Suprapubic skin (tissue), 4 donors: ENCODE results near the gene VIT. TPM values are rescaled to one million over a fixed set of nuclear protein-coding genes. Genes with fewer than 3 reads are reported as not detected.

Experiments
- DNase-seq, 2 donors: peaks; one replicate each; pipeline ENCODE4 v3.0.0-alpha.2; 2019; ENCODE audit warnings: low spot score in 2 of 2
- H3K27ac ChIP-seq: fragments of 200-600 bp; sonication (generic); one replicate; pipeline ENCODE4 v1.5.1; 2019
- H3K27me3 ChIP-seq: fragments of 200-600 bp; sonication (generic); one replicate; pipeline ENCODE4 v1.5.1; 2019
- H3K36me3 ChIP-seq: fragments of 200-600 bp; sonication (generic); one replicate; pipeline ENCODE4 v1.5.1; 2019
- H3K4me1 ChIP-seq: fragments of 200-600 bp; sonication (generic); one replicate; pipeline ENCODE4 v1.5.1; 2019
- H3K4me3 ChIP-seq: fragments of 200-600 bp; sonication (generic); one replicate; pipeline ENCODE4 v1.5.1; 2019; ENCODE audit warnings: mild to moderate bottlenecking
- H3K9me3 ChIP-seq: fragments of 200-600 bp; sonication (generic); one replicate; pipeline ENCODE4 v1.5.1; 2019
- EP300 ChIP-seq: sonication (generic); formaldehyde crosslinking; IDR thresholded peaks from one replicate; pipeline ENCODE4 v1.6.1; 2017; ENCODE audit warnings: antibody characterized with exemption
- POLR2A ChIP-seq, 2 donors: fragments of 450-650 bp; IDR thresholded peaks; one replicate each; pipeline ENCODE4 v1.6.1; 2017; ENCODE audit warnings: antibody characterized with exemption in 2 of 2, mild to moderate bottlenecking in 2 of 2, moderate library complexity in 2 of 2
- POLR2AphosphoS5 ChIP-seq, 3 donors: sonication (generic); formaldehyde crosslinking; IDR thresholded peaks; one replicate each; pipeline ENCODE4 v1.6.1; 2017; ENCODE audit warnings: antibody characterized with exemption in 3 of 3
- WGBS: methylation state at CpG from one replicate; pipeline ENCODE4 v1.1.5; 2018; 5-methylcytosine and 5-hydroxymethylcytosine counted together
- total RNA-seq, 4 donors: library from RNA; depleted of rRNA; stranded (reverse); fragments of >200 nt; gene quantifications; one replicate each; pipeline ENCODE4 v1.1.0, GENCODE V29; 2016
- TF ChIP-seq, protein P1 (sequence below), 2 donors: fragments of 200-600 bp in 1 of 2; fragments of 450-650 bp in 1 of 2; sonication (generic) in 1 of 2; IDR thresholded peaks; one replicate each; pipeline ENCODE4 v1.5.1; 2016 to 2019; ENCODE audit warnings: antibody characterized with exemption in 2 of 2, mild to moderate bottlenecking in 1 of 2, moderate library complexity in 1 of 2

Gene VIT
- total RNA-seq, 4 donors from 2014 or later: 5.6 to 9.8 (median 9.1) TPM

DNA sequence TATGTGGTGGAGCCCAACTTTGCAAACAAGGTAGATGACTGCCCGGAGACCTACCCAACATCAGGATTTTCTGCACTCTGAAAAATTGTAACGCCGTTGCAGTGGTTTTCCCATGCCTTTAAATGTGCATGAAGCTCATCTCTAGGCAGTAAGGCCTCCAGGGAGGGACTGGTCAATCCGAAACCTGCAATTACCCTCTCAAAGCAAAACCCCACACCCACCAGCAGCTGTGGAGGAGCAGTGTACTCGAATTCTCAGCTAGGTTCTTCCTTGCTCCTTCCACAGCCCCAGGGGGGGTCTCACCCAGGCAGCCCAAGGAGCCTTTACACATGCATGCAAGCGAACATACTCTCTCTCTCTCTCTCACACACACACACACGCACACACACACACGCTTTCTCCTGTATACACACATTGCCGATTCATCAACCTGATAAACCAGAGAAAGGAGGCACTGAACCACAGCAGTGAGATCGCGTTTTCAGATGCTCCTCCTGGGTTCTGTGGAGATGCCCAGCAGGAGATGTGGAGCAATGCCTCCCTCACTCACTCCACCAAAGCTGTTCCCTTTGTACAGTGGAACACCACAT, 109.2 kb downstream of the VIT start:
- Histone ChIP-seq H3K4me3 (no peak overlapping the region), H3K9me3 (no peaks in the 10 kb centered on the region), H3K4me1 (no peaks in the 10 kb centered on the region), H3K27me3 (no peaks in the 10 kb centered on the region), H3K27ac (no peak overlapping the region), H3K36me3 (no peaks in the 10 kb centered on the region)
- TF ChIP-seq POLR2AphosphoS5 (IDR thresholded peaks at IDR 0.05): no peak
- no peak for TF ChIP-seq POLR2A (IDR thresholded peaks at IDR 0.05)
- no peak for TF ChIP-seq EP300
- TF ChIP-seq, protein P1, sequence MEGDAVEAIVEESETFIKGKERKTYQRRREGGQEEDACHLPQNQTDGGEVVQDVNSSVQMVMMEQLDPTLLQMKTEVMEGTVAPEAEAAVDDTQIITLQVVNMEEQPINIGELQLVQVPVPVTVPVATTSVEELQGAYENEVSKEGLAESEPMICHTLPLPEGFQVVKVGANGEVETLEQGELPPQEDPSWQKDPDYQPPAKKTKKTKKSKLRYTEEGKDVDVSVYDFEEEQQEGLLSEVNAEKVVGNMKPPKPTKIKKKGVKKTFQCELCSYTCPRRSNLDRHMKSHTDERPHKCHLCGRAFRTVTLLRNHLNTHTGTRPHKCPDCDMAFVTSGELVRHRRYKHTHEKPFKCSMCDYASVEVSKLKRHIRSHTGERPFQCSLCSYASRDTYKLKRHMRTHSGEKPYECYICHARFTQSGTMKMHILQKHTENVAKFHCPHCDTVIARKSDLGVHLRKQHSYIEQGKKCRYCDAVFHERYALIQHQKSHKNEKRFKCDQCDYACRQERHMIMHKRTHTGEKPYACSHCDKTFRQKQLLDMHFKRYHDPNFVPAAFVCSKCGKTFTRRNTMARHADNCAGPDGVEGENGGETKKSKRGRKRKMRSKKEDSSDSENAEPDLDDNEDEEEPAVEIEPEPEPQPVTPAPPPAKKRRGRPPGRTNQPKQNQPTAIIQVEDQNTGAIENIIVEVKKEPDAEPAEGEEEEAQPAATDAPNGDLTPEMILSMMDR (IDR thresholded peaks at IDR 0.05): no peak
- no peak for DNase-seq
- 85% methylated on average over 11 of the region's 11 CpGs for WGBS

DNA sequence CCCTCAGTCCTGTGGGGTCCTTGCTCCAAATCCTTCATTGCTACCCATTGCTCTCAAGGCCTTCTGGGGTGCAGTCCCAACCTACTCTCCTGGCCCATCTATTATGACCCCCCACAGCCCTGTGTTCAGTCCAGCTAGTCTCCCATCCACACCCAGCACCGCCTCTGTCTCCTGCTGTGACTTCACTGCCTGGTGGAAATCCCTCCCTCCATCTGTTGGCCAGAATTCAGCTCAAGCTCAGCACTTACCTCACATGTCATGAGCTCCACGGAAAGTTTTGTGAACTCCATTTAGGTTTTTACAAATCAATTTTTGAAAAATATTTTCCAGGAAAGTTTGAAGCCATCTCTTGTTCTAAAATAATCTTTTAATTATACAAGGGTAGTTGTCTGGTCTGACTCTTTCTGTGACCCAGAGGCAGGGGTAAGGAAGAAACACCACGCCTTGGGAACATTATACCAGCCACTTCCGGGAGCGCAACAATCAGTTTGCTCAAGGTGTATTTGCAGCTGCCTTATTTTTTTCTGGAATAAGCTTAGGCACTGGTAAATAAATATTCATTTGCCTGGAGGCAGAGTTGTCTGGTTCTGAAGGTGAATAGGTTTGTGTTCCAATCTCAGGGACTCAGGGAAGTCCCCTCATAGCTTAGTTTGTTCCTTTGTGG, 110.8 kb downstream of the VIT start:
- 38% methylated on average over 5 of the region's 5 CpGs for WGBS
- TF ChIP-seq EP300 (no peak), POLR2A (IDR thresholded peaks at IDR 0.05) (no peak), POLR2AphosphoS5 (IDR thresholded peaks at IDR 0.05) (no peak)
- TF ChIP-seq, protein P1 (IDR thresholded peaks at IDR 0.05): no peak
- DNase-seq: no peak
- no peaks in the 10 kb centered on the region for H3K27me3 ChIP-seq
- H3K4me3 ChIP-seq: no peak overlapping the region
- no peak overlapping the region for H3K27ac ChIP-seq
- H3K9me3 ChIP-seq: no peaks in the 10 kb centered on the region
- no peaks in the 10 kb centered on the region for H3K4me1 ChIP-seq
- H3K36me3 ChIP-seq: no peaks in the 10 kb centered on the region

DNA sequence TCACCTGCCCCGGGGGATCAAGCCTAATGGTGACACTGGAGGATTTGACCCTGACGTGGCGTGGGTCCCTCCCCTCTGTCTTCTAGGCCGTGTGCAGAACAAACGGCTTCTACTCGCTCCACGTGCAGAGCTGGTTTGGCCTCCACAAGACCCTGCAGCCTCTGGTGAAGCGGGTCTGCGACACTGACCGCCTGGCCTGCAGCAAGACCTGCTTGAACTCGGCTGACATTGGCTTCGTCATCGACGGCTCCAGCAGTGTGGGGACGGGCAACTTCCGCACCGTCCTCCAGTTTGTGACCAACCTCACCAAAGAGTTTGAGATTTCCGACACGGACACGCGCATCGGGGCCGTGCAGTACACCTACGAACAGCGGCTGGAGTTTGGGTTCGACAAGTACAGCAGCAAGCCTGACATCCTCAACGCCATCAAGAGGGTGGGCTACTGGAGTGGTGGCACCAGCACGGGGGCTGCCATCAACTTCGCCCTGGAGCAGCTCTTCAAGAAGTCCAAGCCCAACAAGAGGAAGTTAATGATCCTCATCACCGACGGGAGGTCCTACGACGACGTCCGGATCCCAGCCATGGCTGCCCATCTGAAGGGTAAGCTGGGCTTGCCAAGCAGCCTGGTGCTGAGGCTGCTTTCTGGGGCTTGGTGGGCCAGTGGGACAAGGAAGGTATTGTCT, 112.0 kb downstream of the VIT start:
- Histone ChIP-seq H3K9me3 (no peaks in the 10 kb centered on the region), H3K27me3 (no peaks in the 10 kb centered on the region), H3K4me1 (no peaks in the 10 kb centered on the region), H3K4me3 (no peak overlapping the region), H3K27ac (no peak overlapping the region), H3K36me3 (no peaks in the 10 kb centered on the region)
- 91% methylated on average over 13 of the region's 35 CpGs for WGBS
- DNase-seq: no peak
- TF ChIP-seq EP300 (no peak), POLR2A (IDR thresholded peaks at IDR 0.05) (no peak), POLR2AphosphoS5 (IDR thresholded peaks at IDR 0.05) (no peak)
- TF ChIP-seq, protein P1 (IDR thresholded peaks at IDR 0.05): no peak

DNA sequence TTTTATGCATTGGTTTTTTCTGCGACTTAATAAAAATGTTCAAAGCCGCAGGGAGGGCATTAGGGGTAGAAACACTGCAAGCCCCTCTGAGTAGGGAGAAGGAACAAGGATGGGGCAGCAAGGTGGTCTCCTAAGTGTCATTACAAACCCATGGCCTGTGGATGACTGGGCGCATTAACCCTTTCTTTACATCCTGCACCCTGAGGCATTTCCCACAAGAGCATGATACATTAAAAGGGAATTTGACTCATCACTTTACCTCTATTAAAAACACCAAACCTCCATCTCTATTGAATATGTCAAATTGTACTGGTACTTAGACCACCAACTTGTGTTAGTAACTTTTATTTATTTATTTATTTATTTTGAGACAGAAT, 112.5 kb downstream of the VIT start:
- 87% methylated on average over 3 of the region's 3 CpGs for WGBS

More for the DNA sequence above, 112.5 kb downstream of the VIT start:
- Histone ChIP-seq H3K27ac (no peak overlapping the region), H3K4me1 (no peaks in the 10 kb centered on the region), H3K9me3 (no peaks in the 10 kb centered on the region), H3K27me3 (no peaks in the 10 kb centered on the region), H3K36me3 (no peaks in the 10 kb centered on the region), H3K4me3 (no peak overlapping the region)
- no peak for TF ChIP-seq POLR2A (IDR thresholded peaks at IDR 0.05)
- TF ChIP-seq, protein P1 (IDR thresholded peaks at IDR 0.05): no peak
- no peak for TF ChIP-seq POLR2AphosphoS5 (IDR thresholded peaks at IDR 0.05)
- TF ChIP-seq EP300: no peak
- no peak for DNase-seq
